Activated CD4-positive, alpha-beta T cell treated with anti-CD3 and anti-CD28 coated beads, Interleukin-2, amount 10 ng/mL, durations not matched to agents 7 days and 5 days (primary cell): ENCODE results near the gene MOB3B. TPM values are rescaled to one million over a fixed set of nuclear protein-coding genes. Genes with fewer than 3 reads are reported as not detected.

Experiments
- CTCF ChIA-PET: fragments of 350-600 bp; sonication (Branson Sonifier 250); formaldehyde crosslinking; loops from one replicate; lab custom pipeline; 2021; ENCODE audit warnings: antibody characterized with exemption; lab: Charles Lee
- POLR2A ChIA-PET: fragments of 350-600 bp; sonication (Branson Sonifier 250); formaldehyde crosslinking; loops from one replicate; lab custom pipeline; 2021; ENCODE audit warnings: antibody characterized with exemption; lab: Charles Lee
- DNase-seq: peaks from one replicate; pipeline ENCODE4 v3.0.0-alpha.2; 2020
- H3K27ac Mint-ChIP-seq: one replicate; pipeline ENCODE4 v1.8.0; 2021; ENCODE audit warnings: mild to moderate bottlenecking, moderate library complexity, mixed read lengths
- H3K27me3 Mint-ChIP-seq: one replicate; pipeline ENCODE4 v1.8.0; 2021; ENCODE audit warnings: mixed read lengths
- H3K36me3 Mint-ChIP-seq: one replicate; pipeline ENCODE4 v1.8.0; 2021; ENCODE audit warnings: low read depth, mixed read lengths
- H3K4me1 Mint-ChIP-seq: one replicate; pipeline ENCODE4 v1.8.0; 2021; ENCODE audit warnings: mixed read lengths
- H3K4me3 Mint-ChIP-seq: one replicate; pipeline ENCODE4 v1.8.0; 2021; ENCODE audit warnings: mild to moderate bottlenecking, moderate library complexity, mixed read lengths
- H3K9me3 Mint-ChIP-seq: one replicate; pipeline ENCODE4 v1.8.0; 2021; ENCODE audit warnings: mixed read lengths
- total RNA-seq, 2 experiments: library from RNA; stranded (reverse); gene quantifications; one replicate each; pipeline ENCODE4 v1.2.3, GENCODE V29; 2021

MOB3B gene
- total RNA-seq, 2 experiments from 2014 or later, result 0.62 to 0.71 TPM

GRCh38 chr9:27527702-27528075 is 1.9 kb downstream of the MOB3B start:
- H3K27me3 Mint-ChIP-seq, result peaks cover 24% of the 10 kb centered on the region
- peak overlapping the region; percentile 85 for H3K4me3 Mint-ChIP-seq
- peaks cover 12% of the 10 kb centered on the region for H3K4me1 Mint-ChIP-seq
- H3K9me3 Mint-ChIP-seq, result no peaks in the 10 kb centered on the region
- no peak overlapping the region for H3K27ac Mint-ChIP-seq
- H3K36me3 Mint-ChIP-seq, result no peaks in the 10 kb centered on the region
- ChIA-PET POLR2A (no interaction called here), CTCF (interaction anchor here (0.6 kb wide), 1 partner anchor 750 kb away, joined by 3 read pairs; no protein-coding TSS in a partner anchor)
- no peak for DNase-seq

DNA sequence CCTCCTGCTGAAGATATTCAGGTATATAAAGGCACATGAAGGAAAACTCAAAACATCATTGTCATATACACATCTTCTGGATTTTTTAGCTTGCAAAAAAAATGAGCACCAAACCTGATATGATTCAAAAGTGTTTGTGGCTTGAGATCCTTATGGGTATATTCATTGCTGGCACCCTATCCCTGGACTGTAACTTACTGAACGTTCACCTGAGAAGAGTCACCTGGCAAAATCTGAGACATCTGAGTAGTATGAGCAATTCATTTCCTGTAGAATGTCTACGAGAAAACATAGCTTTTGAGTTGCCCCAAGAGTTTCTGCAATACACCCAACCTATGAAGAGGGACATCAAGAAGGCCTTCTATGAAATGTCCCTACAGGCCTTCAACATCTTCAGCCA is 5.4 kb downstream of the MOB3B start, which contains the start of gene IFNK:
Gene IFNK (plus strand): TSS at position 55 of the 400 bp plus-strand sequence. CDS start 47 bp downstream, at position 102.
- POLR2A ChIA-PET, result no interaction called here
- Mint-ChIP-seq H3K36me3 (no peaks in the 10 kb centered on the region), H3K9me3 (no peaks in the 10 kb centered on the region), H3K27me3 (peaks cover 24% of the 10 kb centered on the region), H3K4me1 (peaks cover 12% of the 10 kb centered on the region), H3K4me3 (no peak within 1 kb of the TSS), H3K27ac (no peak within 1 kb of the TSS)
- no peak for DNase-seq
- CTCF ChIA-PET, result interaction anchor here (1.6 kb wide), 1 partner anchor 11 kb away, joined by 4 read pairs; no protein-coding TSS in a partner anchor

DNA sequence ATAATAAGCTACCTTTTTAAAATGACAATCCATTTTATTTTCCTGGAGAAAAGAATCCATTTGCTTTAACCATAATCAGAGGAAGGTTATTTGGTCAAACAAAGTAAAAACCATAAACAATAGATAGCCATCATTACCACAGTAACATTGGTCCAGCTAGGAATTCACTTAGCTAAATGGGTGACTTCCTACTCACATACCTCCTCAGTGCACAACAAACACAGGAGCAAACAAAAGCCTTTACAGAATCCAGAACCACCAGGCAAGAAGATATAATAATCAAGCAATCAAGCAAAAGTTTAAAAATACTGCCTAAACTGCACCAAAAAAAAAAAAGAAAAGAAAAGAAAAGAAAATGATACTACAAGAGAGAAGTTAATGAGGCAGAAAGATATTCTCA is 6.5 kb downstream of the MOB3B start:
- H3K27ac Mint-ChIP-seq, result no peak overlapping the region
- H3K4me1 Mint-ChIP-seq, result peaks cover 6% of the 10 kb centered on the region
- CTCF ChIA-PET, result interaction anchor here (1.2 to 1.6 kb wide), 2 partner anchors 9 to 13 kb away, joined by 3 to 4 read pairs; no protein-coding TSS in a partner anchor
- DNase-seq, result no peak
- peaks cover 20% of the 10 kb centered on the region for H3K27me3 Mint-ChIP-seq
- no peak overlapping the region for H3K4me3 Mint-ChIP-seq
- H3K36me3 Mint-ChIP-seq, result no peaks in the 10 kb centered on the region
- H3K9me3 Mint-ChIP-seq, result no peaks in the 10 kb centered on the region
- POLR2A ChIA-PET, result no interaction called here

DNA sequence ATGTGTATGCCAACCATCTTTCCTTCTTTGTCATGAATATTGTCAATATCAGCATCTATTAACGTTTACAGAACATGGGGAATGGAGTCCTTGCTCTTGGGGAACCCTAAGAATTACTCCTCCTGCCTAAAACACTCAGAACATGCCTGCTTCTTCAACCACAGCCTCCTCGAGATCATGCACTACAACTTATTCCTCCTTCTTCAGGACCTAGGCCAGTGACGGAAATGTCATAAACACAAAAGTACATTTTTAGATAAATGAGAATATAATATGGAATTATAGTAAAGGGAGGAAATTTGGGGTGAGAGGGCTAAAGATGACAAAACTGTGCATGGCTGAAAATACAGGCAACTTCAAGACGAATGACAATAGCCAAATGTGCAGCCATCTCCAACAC is 8.6 kb downstream of the MOB3B start:
- H3K4me1 Mint-ChIP-seq, result no peaks in the 10 kb centered on the region
- CTCF ChIA-PET, result no interaction called here
- H3K36me3 Mint-ChIP-seq, result no peaks in the 10 kb centered on the region

DNA sequence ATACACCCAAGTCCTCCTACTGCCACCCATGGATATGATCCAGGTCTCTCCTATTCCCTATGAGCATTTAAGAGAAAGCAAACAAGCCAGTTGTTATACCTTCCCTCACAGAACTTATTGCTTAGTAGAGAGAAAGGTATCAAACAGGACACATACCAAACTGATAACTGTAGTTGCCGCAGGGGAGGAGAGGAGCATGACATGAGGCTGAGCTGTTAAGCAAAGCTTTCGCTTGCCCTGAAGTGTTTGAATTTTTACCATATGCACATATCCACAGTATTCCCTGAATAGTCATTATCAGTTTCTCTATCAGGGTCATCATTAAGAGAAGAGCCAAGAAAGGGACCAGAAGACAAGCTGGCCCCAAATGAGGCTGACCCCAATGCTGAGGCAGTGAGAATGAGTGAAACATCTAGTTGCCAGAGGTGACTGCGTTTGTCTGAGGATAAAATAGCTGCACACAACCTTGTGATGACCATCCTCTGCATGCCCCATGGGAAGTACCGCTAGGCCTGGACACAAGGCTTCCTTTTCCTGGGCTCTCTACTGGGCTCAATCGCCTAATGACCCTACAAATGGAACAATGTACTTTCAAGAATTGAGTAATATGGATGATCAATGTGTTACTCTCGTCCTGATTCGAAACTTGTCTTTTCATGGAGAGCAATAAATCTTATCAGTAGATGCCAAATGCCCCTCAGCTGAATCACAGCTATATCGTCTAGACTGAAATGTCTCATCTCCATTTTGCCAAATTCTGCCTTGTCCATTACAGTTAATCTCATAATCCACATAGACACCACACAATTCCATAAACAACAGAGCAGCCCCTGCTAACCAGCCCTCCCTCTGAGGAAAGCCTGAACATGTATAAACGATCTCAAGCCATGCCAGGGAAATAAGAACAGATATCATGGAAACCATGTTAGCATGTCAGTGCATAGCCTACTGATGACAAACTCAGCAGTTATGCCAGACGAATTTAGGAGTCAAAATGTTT is 9.8 kb downstream of the MOB3B start:
- Mint-ChIP-seq H3K27me3 (no peaks in the 10 kb centered on the region), H3K36me3 (no peaks in the 10 kb centered on the region), H3K27ac (no peak overlapping the region), H3K9me3 (no peaks in the 10 kb centered on the region), H3K4me1 (no peaks in the 10 kb centered on the region), H3K4me3 (no peak overlapping the region)
- POLR2A ChIA-PET, result no interaction called here
- CTCF ChIA-PET, result no interaction called here
- DNase-seq, result no peak

More for the DNA sequence above, 8.6 kb downstream of the MOB3B start:
- Mint-ChIP-seq H3K27ac (no peak overlapping the region), H3K4me3 (no peak overlapping the region), H3K27me3 (peaks cover 3% of the 10 kb centered on the region), H3K9me3 (no peaks in the 10 kb centered on the region)
- DNase-seq, result no peak
- POLR2A ChIA-PET, result no interaction called here

GRCh38 chr9:27518809-27519208 is 10.8 kb downstream of the MOB3B start:
- CTCF ChIA-PET, result no interaction called here
- H3K27ac Mint-ChIP-seq, result no peak overlapping the region

GRCh38 chr9:27518006-27518405 is 11.6 kb downstream of the MOB3B start:
- no peak overlapping the region for H3K27ac Mint-ChIP-seq
- CTCF ChIA-PET, result no interaction called here

More at GRCh38 chr9:27518809-27519208, 10.8 kb downstream of the MOB3B start:
- H3K4me1 Mint-ChIP-seq, result no peaks in the 10 kb centered on the region
- no peaks in the 10 kb centered on the region for H3K9me3 Mint-ChIP-seq
- H3K36me3 Mint-ChIP-seq, result no peaks in the 10 kb centered on the region
- no peak overlapping the region for H3K4me3 Mint-ChIP-seq
- no peaks in the 10 kb centered on the region for H3K27me3 Mint-ChIP-seq
- DNase-seq, result no peak
- POLR2A ChIA-PET, result no interaction called here

GRCh38 chr9:27514551-27514950 is 15.1 kb downstream of the MOB3B start:
- Mint-ChIP-seq H3K27me3 (no peaks in the 10 kb centered on the region), H3K27ac (no peak overlapping the region), H3K4me3 (no peak overlapping the region), H3K36me3 (no peaks in the 10 kb centered on the region), H3K9me3 (peaks cover 2% of the 10 kb centered on the region), H3K4me1 (no peaks in the 10 kb centered on the region)
- ChIA-PET POLR2A (no interaction called here), CTCF (interaction anchor here (1.6 kb wide), 1 partner anchor 26 kb away, joined by 8 read pairs; no protein-coding TSS in a partner anchor)
- no peak for DNase-seq

More at GRCh38 chr9:27518006-27518405, 11.6 kb downstream of the MOB3B start:
- POLR2A ChIA-PET, result no interaction called here
- Mint-ChIP-seq H3K4me1 (no peaks in the 10 kb centered on the region), H3K9me3 (peaks cover 2% of the 10 kb centered on the region), H3K36me3 (no peaks in the 10 kb centered on the region), H3K4me3 (no peak overlapping the region), H3K27me3 (no peaks in the 10 kb centered on the region)
- DNase-seq, result no peak

GRCh38 chr9:27511771-27512170 is 17.8 kb downstream of the MOB3B start:
- ChIA-PET CTCF (interaction anchor here (1.3 kb wide), 1 partner anchor 51 kb away, joined by 3 read pairs; no protein-coding TSS in a partner anchor), POLR2A (interaction anchor here (0.7 kb wide), 1 partner anchor 31 kb away, joined by 3 read pairs; no protein-coding TSS in a partner anchor)
- Mint-ChIP-seq H3K4me3 (no peak overlapping the region), H3K36me3 (no peaks in the 10 kb centered on the region), H3K9me3 (peaks cover 2% of the 10 kb centered on the region), H3K27ac (no peak overlapping the region), H3K4me1 (no peaks in the 10 kb centered on the region), H3K27me3 (no peaks in the 10 kb centered on the region)
- no peak for DNase-seq

DNA sequence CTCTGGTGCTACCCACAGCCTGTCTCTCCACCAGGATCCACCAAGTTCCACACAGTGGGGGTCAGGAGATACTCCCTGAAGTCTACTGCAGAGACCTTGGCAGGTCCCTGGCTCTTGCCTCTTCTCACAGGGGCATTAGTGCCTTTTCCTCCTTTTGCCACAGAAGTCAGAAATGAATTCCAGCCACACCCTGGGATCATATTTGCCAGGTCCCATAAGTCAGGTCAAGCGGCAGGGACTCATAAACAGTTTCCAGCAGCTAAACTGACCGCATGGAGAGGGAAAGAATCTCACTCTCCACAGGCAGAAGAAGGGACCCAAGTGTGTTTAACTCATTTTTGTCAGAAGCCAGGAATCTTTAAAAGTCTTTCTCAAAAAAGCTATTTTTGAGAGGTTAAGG is 18.8 kb downstream of the MOB3B start:
- POLR2A ChIA-PET, result no interaction called here
- Mint-ChIP-seq H3K4me1 (no peaks in the 10 kb centered on the region), H3K4me3 (no peak overlapping the region), H3K27ac (no peak overlapping the region), H3K9me3 (peaks cover 2% of the 10 kb centered on the region), H3K36me3 (no peaks in the 10 kb centered on the region), H3K27me3 (no peaks in the 10 kb centered on the region)
- CTCF ChIA-PET, result interaction anchor here (0.6 to 1.3 kb wide), 2 partner anchors 52 to 177 kb away, joined by 3 read pairs; no protein-coding TSS in a partner anchor
- no peak for DNase-seq

DNA sequence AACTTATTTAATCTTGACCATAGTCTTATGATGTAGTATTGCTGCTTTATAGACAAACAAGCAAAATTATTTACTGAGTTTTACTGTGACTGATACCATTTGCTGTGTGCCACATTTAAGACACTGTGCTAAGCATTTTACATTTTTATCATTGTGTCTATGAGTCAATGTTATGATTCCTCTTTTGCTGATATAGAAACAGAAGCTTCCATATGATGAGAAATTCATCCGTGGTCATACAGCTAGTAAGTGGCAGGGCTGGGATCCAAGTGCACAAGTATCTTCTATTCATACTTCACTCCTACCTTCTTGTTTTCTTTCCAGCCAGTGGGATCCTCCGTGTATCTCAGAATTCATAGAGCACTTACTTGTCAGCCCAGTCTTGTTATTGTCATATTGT is 22.6 kb downstream of the MOB3B start:
- H3K4me3 Mint-ChIP-seq, result no peak overlapping the region
- H3K36me3 Mint-ChIP-seq, result no peaks in the 10 kb centered on the region
- POLR2A ChIA-PET, result no interaction called here
- H3K4me1 Mint-ChIP-seq, result no peaks in the 10 kb centered on the region
- H3K9me3 Mint-ChIP-seq, result no peaks in the 10 kb centered on the region
- CTCF ChIA-PET, result no interaction called here
- H3K27me3 Mint-ChIP-seq, result no peaks in the 10 kb centered on the region
- H3K27ac Mint-ChIP-seq, result no peak overlapping the region
- DNase-seq, result no peak

GRCh38 chr9:27505744-27506161 is 23.9 kb downstream of the MOB3B start:
- Mint-ChIP-seq H3K9me3 (peaks cover 3% of the 10 kb centered on the region), H3K27me3 (no peaks in the 10 kb centered on the region), H3K36me3 (no peaks in the 10 kb centered on the region), H3K4me1 (no peaks in the 10 kb centered on the region), H3K4me3 (no peak overlapping the region), H3K27ac (no peak overlapping the region)
- DNase-seq, result no peak
- ChIA-PET POLR2A (no interaction called here), CTCF (no interaction called here)

DNA sequence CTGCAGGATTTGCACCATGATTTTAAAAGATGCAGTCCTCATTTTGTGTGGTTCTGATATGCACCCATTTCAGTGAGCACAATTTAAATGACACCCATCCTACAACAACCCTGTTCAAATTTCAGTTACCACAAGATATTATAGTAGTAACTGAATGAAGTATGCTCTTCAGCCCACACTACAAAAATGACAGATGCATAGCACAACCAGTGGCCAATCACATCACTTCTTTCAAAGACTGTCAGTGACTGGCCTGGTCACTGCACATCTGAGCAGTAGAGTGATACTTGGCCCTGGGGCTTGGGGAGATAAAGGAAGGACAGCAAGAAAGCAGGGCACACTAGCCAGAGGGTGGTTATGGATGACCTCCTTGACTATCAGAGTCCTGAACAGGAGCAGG is 25.4 kb downstream of the MOB3B start:
- peaks cover 3% of the 10 kb centered on the region for H3K9me3 Mint-ChIP-seq
- H3K4me1 Mint-ChIP-seq, result peaks cover 6% of the 10 kb centered on the region
- H3K4me3 Mint-ChIP-seq, result no peak overlapping the region
- H3K36me3 Mint-ChIP-seq, result no peaks in the 10 kb centered on the region
- H3K27me3 Mint-ChIP-seq, result no peaks in the 10 kb centered on the region
- no peak overlapping the region for H3K27ac Mint-ChIP-seq
- ChIA-PET POLR2A (no interaction called here), CTCF (no interaction called here)
- DNase-seq, result no peak
